Aorta (tissue), 5 donors: ENCODE data around the gene EMC7. TPM values are rescaled to one million over a fixed set of nuclear protein-coding genes. Genes with fewer than 3 reads are reported as not detected.

ENCODE experiments used
- ATAC-seq: fragments of 200-7000 bp; cut with Tn5 transposase; one replicate; pipeline ENCODE4 v1.9.1; 2022; ENCODE audit warnings: moderate library complexity; ENCODE audit not compliant: low FRiP score
- DNase-seq, 2 donors: peaks; one replicate each; pipeline ENCODE4 v3.0.0-alpha.2; 2020
- H3K27ac ChIP-seq, 2 donors: one replicate each; pipeline ENCODE4 v1.5.1; 2013; ENCODE audit warnings: low read length in 2 of 2, mild to moderate bottlenecking in 2 of 2, moderate library complexity in 2 of 2, control low read depth in 1 of 2, inconsistent platforms in 1 of 2, low read depth in 1 of 2
- H3K27me3 ChIP-seq, 2 donors: one replicate each; pipeline ENCODE4 v1.6.1; 2013; ENCODE audit warnings: control low read depth in 1 of 2, low read length in 1 of 2, mild to moderate bottlenecking in 1 of 2, moderate library complexity in 1 of 2; ENCODE audit not compliant: insufficient read depth in 2 of 2, control insufficient read depth in 1 of 2
- H3K36me3 ChIP-seq, 2 donors: one replicate each; pipeline ENCODE4 v1.6.1; 2013; ENCODE audit warnings: control low read depth in 1 of 2, low read length in 1 of 2, mild to moderate bottlenecking in 1 of 2; ENCODE audit not compliant: insufficient read depth in 2 of 2, control insufficient read depth in 1 of 2
- H3K4me1 ChIP-seq, 2 donors: one replicate each; pipeline ENCODE4 v1.6.1; 2013; ENCODE audit warnings: low read length in 2 of 2, control low read depth in 1 of 2, mild to moderate bottlenecking in 1 of 2, moderate library complexity in 1 of 2; ENCODE audit not compliant: insufficient read depth in 2 of 2, control insufficient read depth in 1 of 2
- H3K4me3 ChIP-seq, 2 donors: one replicate each; pipeline ENCODE4 v1.5.1; 2013; ENCODE audit warnings: low read length in 2 of 2, control low read depth in 1 of 2, mild to moderate bottlenecking in 1 of 2
- H3K9me3 ChIP-seq: one replicate; pipeline ENCODE4 v1.6.1; 2013; ENCODE audit warnings: mild to moderate bottlenecking, low read length; ENCODE audit not compliant: control insufficient read depth
- WGBS, 2 donors: extraction: QIAGEN DNeasy Blood & Tissue Kit; methylation state at CpG; one replicate each; pipeline ENCODE4 v1.1.7; 2013; 5-methylcytosine and 5-hydroxymethylcytosine counted together
- intact Hi-C, 2 donors: fragments of 100-400 bp; cut with DNase I; formaldehyde crosslinking; loops; one replicate each; pipeline versions ENCODE4 v1.14.2 to v1.15.0; 2022
- polyA plus RNA-seq, 2 donors: library from polyadenylated mRNA; stranded (reverse); fragments of 200-250 nt; gene quantifications; one replicate each; pipeline ENCODE4 v1.2.3, GENCODE V29; 2013
- total RNA-seq, 2 donors: library from RNA; stranded (reverse); fragmentation: NEBNext Ultra II Directional; extraction: Animal tissue kit (Norgen Biotek cat#: 25700); gene quantifications; one replicate each; pipeline ENCODE4 v1.2.1, GENCODE V29; 2021
- donor health status: healthy with polysubstance abuse.
- donor health status: Bipolar disorder and iron deficiency.
- donor health status: DM: no; HTN: no; CAD: no.
- donor health status: DM: no; HTN: no; CAD: no.
- donor health status: DM: yes; HTN: yes; CAD: no.

Gene EMC7
- total and polyA plus RNA-seq, 4 donors, result 53.5 to 91.5 (median 62.7) TPM

DNA sequence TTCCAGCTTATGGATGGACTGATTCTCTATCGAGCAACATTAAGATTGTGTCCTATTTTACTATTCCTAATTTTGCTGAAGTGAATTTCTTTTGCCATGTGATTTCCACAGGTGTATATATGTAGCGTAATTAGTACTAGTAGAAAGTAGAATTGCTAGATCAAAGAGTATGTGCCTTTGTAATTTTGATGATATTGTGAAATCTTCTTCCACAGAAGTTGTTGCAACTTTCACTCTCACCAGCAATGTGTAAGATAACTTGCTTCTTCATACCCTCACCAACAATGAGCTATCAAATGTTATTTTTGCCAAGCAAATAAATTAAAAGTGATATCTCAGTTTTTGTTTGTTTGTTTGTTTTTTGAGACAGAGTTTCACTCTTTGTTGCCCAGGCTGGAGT, 5.7 kb upstream of the EMC7 start:
- Histone ChIP-seq H3K27me3 (no peaks in the 10 kb centered on the region), H3K4me1 (no peaks in the 10 kb centered on the region), H3K27ac (no peak overlapping the region), H3K36me3 (no peaks in the 10 kb centered on the region), H3K9me3 (no peaks in the 10 kb centered on the region), H3K4me3 (no peak overlapping the region)
- ATAC-seq, result no peak
- 86 to 92% methylated on average over 2 of the region's 2 CpGs for whole genome bisulfite sequencing, 2 donors
- intact Hi-C loops, result loop anchor here (10.0 kb wide), 1 partner anchor 257 kb away; the partner anchor contains the start of gene LPCAT4 (in 2 of the 2)
- DNase-seq, result no peak

GRCh38 chr15:34106423-34106822, 4.8 kb upstream of the EMC7 start:
- DNase-seq (no peak), ATAC-seq (no peak)
- H3K36me3 ChIP-seq, result no peaks in the 10 kb centered on the region
- no peaks in the 10 kb centered on the region for H3K9me3 ChIP-seq
- WGBS, 2 donors, result 97 to 100% methylated on average over 1 of the region's 1 CpG
- no peaks in the 10 kb centered on the region for H3K27me3 ChIP-seq
- H3K4me3 ChIP-seq, result no peak overlapping the region
- H3K4me1 ChIP-seq, result no peaks in the 10 kb centered on the region
- intact Hi-C loops, result loop anchor here (10.0 kb wide), 1 partner anchor 258 kb away; the partner anchor contains the start of gene LPCAT4 (in 2 of the 2)
- no peak overlapping the region for H3K27ac ChIP-seq

DNA sequence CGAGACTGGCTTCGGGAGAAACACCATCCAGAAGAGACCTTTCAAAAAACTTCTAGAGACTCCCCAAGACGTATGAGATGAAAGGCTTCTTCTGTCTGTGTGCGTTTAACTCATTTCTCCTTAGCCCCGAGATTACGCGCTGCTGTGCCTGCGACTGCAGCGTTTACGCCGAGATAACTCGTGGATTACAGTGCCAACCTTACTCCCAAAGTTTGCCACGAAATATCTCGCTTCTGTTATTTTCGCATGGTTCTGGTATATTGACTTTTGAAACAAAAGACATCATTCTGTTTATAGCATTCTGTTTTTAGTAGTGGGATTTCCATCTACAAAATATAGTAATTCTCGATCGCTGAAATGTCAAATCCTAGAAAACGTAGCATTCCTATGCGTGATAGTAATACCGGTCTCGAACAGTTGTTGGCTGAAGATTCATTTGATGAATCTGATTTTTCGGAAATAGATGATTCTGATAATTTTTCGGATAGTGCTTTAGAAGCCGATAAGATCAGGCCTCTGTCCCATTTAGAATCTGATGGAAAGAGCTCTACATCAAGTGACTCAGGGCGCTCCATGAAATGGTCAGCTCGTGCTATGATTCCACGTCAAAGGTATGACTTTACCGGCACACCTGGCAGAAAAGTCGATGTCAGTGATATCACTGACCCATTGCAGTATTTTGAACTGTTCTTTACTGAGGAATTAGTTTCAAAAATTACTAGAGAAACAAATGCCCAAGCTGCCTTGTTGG, 688 bp upstream of the EMC7 start:
- H3K27ac ChIP-seq, result peak overlapping the region in 1 of 2 donors; percentile 72
- H3K4me3 ChIP-seq, result peak overlapping the region; percentile 69 to 80
- H3K4me1 ChIP-seq, result peaks cover 0 to 2% of the 10 kb centered on the region in 2 donors
- intact Hi-C loops, result loop anchor here (2.0 to 10.0 kb wide), 4 partner anchors 40 to 262 kb away; partner anchors contain the start of genes LPCAT4 (in 2 of the 2), EMC4 (in 1 of the 2) and KATNBL1 (in 1 of the 2)
- ATAC-seq (no peak), DNase-seq (no peak)
- 18 to 20% methylated on average over 29 of the region's 29 CpGs for WGBS, 2 donors
- H3K36me3 ChIP-seq, result no peaks in the 10 kb centered on the region
- H3K27me3 ChIP-seq, result no peaks in the 10 kb centered on the region
- H3K9me3 ChIP-seq, result no peaks in the 10 kb centered on the region

GRCh38 chr15:34099914-34100313, 1.7 kb downstream of the EMC7 start:
- H3K36me3 ChIP-seq, result no peaks in the 10 kb centered on the region
- no peak overlapping the region for H3K27ac ChIP-seq
- H3K9me3 ChIP-seq, result no peaks in the 10 kb centered on the region
- H3K27me3 ChIP-seq, result no peaks in the 10 kb centered on the region
- 90 to 94% methylated on average over 5 of the region's 5 CpGs for WGBS, 2 donors
- H3K4me1 ChIP-seq, result peaks cover 0 to 2% of the 10 kb centered on the region in 2 donors
- no peak overlapping the region for H3K4me3 ChIP-seq
- DNase-seq, result no peak
- intact Hi-C loops, result loop anchor here (5.0 to 10.0 kb wide), 3 partner anchors 38 to 265 kb away; partner anchors contain the start of genes LPCAT4 (in 2 of the 2) and KATNBL1 (in 1 of the 2)
- no peak for ATAC-seq

- Histone ChIP-seq H3K27me3 (no peaks in the 10 kb centered on the region), H3K36me3 (peaks cover 0 to 5% of the 10 kb centered on the region in 2 donors), H3K4me1 (no peaks in the 10 kb centered on the region), H3K27ac (no peak overlapping the region), H3K9me3 (no peaks in the 10 kb centered on the region), H3K4me3 (no peak overlapping the region)
- intact Hi-C loops, result no loop called here
- WGBS, 2 donors, result 49 to 56% methylated on average over 2 of the region's 2 CpGs
- DNase-seq (no peak), ATAC-seq (no peak)
These were observed 15.9 kb downstream of the EMC7 start for GRCh38 chr15:34085746-34086145.

- WGBS, 2 donors, result 15 to 19% methylated on average over 7 of the region's 7 CpGs
- DNase-seq, result no peak
- Histone ChIP-seq H3K27me3 (no peaks in the 10 kb centered on the region), H3K9me3 (no peaks in the 10 kb centered on the region), H3K27ac (no peak overlapping the region), H3K4me3 (no peak overlapping the region), H3K4me1 (no peaks in the 10 kb centered on the region), H3K36me3 (peaks cover 0 to 5% of the 10 kb centered on the region in 2 donors)
- intact Hi-C loops, result no loop called here
- ATAC-seq, result no peak
These were observed 17.6 kb downstream of the EMC7 start for GRCh38 chr15:34084086-34084485.

DNA sequence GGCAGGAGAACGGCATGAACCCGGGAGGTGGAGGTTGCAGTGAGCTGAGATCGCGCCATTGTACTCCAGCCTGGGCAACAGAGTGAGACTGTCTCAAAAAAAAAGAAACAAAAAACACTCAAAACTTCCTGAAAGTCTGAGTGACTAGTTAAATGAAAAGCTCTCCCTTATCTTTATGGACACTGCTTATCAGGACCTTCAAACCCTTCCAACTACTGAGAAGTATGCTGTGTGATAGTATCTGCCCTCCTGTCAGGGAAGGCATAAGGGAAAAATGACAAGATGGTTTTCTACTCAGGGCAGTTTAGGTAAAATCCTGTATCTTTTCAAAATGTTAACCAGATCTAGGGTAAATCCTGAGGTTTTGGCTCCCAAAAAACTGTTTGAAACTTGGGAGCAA, 21.8 kb downstream of the EMC7 start:
- intact Hi-C loops, result no loop called here
- DNase-seq (no peak), ATAC-seq (no peak)
- H3K27me3 ChIP-seq, result no peaks in the 10 kb centered on the region
- H3K27ac ChIP-seq, result no peak overlapping the region
- no peaks in the 10 kb centered on the region for H3K36me3 ChIP-seq
- H3K4me3 ChIP-seq, result no peak overlapping the region
- WGBS, 2 donors, result 87 to 96% methylated on average over 4 of the region's 4 CpGs
- H3K4me1 ChIP-seq, result no peaks in the 10 kb centered on the region
- no peaks in the 10 kb centered on the region for H3K9me3 ChIP-seq

GRCh38 chr15:34078900-34079299, 22.8 kb downstream of the EMC7 start:
- intact Hi-C loops, result no loop called here
- 86 to 87% methylated on average over 3 of the region's 3 CpGs for WGBS, 2 donors

DNA sequence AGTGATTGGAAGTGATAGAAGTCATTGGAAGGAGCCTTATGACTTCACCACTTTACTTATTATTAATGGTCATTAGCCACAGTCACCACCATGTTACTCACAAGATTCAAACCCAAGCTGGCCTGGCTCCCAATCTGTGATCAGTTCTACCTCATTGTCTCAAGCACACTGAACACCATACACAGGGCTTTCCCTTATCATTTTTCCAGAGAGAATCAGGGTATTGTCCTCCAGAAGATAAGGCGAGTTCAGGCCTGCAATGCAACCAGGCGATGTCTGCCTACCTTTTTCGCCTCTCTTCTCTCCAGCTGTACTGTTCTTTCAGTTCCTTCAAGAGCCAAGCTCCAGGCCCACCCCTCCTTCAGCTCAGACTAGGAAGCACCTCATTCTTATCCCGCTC, 24.9 kb downstream of the EMC7 start:
- Histone ChIP-seq H3K36me3 (no peaks in the 10 kb centered on the region), H3K27me3 (no peaks in the 10 kb centered on the region), H3K27ac (no peak overlapping the region), H3K4me3 (no peak overlapping the region), H3K4me1 (no peaks in the 10 kb centered on the region), H3K9me3 (no peaks in the 10 kb centered on the region)
- intact Hi-C loops, result no loop called here
- DNase-seq, result no peak
- 95 to 98% methylated on average over 4 of the region's 4 CpGs for WGBS, 2 donors
- no peak for ATAC-seq

More at GRCh38 chr15:34078900-34079299, 22.8 kb downstream of the EMC7 start:
- no peaks in the 10 kb centered on the region for H3K4me1 ChIP-seq
- H3K9me3 ChIP-seq, result no peaks in the 10 kb centered on the region
- H3K27me3 ChIP-seq, result no peaks in the 10 kb centered on the region
- ATAC-seq (no peak), DNase-seq (no peak)
- H3K4me3 ChIP-seq, result no peak overlapping the region
- no peak overlapping the region for H3K27ac ChIP-seq
- H3K36me3 ChIP-seq, result no peaks in the 10 kb centered on the region
